Esophagus squamous epithelium (tissue), 4 donors: ENCODE data around the gene H6PD.

Experiments used
- CTCF ChIP-seq, 6 experiments: fragments of 450-650 bp in 4 of 6; fragments of 200-600 bp in 2 of 6; sonication (generic) in 2 of 6; IDR thresholded peaks; one replicate each; pipeline ENCODE4 v1.5.1; 2016 to 2019; ENCODE audit warnings: antibody characterized with exemption in 6 of 6, mild to moderate bottlenecking in 4 of 6, moderate library complexity in 4 of 6
- POLR2A ChIP-seq, 4 donors: fragments of 450-650 bp; IDR thresholded peaks; one replicate each; pipeline ENCODE4 v1.6.1; 2017; ENCODE audit warnings: antibody characterized with exemption in 4 of 4, mild to moderate bottlenecking in 4 of 4, moderate library complexity in 3 of 4

- TF ChIP-seq POLR2A (IDR thresholded peaks at IDR 0.05) (no peak), CTCF (IDR thresholded peaks at IDR 0.05) (no peak)
Observed at GRCh38 chr1:9238550-9238949, 4.0 kb downstream of the H6PD start.
